NCI-H82 treated with DMSO at 0.1 percent for 48 hours (cell line): ENCODE measurements around the gene ARHGEF10L.
"Not testable (repeated sequence)": the region's sequence is repeated elsewhere in the genome, so short reads cannot be mapped to it uniquely, and the experiment has no call there.

Experiments used
- DNase-seq: peaks from one replicate; lab custom pipeline; 2025; ENCODE audit not compliant: unreplicated experiment; lab: John Stamatoyannopoulos, UW

Gene ARHGEF10L

DNA sequence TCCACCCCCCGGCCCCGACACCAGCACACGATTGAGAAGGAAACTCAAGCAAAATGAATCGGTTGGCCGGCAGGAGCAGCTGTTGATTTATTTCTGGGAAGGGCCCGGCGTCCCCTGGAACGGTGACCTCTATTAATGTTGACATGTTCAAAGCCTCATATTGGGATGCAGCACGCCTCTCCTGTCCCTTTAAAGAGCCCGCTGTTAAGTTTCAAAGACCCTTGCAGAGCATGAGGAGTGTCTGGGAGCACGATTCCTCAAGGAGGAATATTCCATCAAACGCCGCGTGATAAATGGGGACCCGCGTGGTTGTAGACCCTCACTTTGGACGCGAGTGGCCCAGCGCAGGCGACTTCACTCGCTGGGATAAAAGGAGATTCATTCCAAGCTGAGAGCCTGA, 194.2 kb downstream of the ARHGEF10L start:
- no peak for DNase-seq

DNA sequence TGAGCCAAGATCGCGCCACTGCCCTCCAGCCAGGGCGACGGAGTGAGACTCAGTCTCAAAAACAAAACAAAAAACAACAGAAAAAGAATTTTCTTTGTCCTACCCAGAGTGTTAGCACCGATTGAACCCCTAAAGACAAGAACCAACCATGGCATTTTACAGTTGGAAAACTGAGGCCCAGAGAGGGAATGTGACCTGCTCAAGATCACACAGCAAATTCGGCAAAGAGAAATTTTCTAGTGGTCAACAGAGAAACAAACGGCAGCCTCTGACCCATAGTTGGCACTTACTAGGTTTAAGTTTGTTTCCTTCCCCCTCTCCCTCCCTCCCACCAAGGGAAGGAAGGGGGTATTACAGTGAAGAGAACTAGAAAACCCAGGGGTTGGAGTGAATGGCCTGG, 195.1 kb downstream of the ARHGEF10L start:
- DNase-seq: no peak

DNA sequence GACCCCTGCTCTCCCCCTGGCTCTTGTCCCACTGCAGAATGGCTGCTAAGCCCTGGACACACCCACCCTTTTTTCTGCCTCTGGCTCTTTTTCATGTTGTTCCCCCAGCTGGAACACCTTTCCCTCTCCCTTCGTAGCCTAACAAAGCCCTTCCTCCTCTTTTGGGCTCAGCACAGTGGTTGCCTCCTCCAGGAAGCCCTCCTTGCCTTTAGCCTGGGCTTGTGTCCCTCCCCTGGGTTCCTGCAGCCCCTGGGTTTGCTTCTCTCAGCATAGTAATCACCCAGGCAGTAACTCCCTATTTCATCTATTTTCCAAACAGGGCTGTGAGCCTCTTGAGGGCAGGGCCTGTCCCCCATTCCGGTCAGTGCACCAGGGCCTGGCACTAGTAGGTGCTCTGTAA, 195.8 kb downstream of the ARHGEF10L start:
- no peak for DNase-seq

DNA sequence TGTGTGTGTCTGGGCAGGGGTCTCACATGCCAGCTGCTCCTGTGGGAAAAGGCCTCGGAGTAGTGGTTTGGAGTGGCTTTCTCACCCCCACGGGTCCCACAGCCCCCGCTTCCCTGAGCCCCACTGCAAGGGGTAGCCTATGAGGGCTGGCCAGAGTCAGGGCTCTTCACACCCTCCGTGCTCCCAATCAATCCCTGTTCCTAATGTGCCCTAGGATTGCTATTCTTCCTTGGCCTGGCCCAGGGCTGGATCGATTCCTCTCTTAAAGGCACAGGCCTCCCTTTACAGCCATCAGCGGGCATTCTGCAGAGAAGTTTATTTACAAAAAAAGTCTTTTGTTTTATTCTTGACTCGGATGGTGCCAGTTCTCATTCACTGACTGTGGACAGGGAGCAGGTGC, 196.3 kb downstream of the ARHGEF10L start:
- DNase-seq: no peak

DNA sequence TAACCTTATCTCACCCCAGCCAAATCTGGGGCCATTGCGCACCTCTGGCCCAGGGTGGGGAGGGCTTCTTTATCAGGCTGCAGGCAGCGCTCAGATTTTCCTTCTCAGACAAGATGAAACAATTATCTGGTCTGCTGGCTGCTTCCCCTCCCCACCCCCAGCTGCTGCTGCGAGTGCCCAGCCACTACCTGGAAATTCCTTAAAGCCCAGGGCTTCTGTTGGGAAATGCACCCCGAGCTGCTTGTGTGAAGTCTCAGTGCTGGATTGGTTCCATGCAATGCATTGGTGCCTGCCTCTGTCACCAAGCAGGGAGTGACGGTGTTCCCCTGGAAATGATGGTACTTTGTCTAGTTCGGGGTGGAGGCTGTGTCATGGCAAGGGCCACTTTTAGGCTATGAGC, 197.1 kb downstream of the ARHGEF10L start:
- no peak for DNase-seq

DNA sequence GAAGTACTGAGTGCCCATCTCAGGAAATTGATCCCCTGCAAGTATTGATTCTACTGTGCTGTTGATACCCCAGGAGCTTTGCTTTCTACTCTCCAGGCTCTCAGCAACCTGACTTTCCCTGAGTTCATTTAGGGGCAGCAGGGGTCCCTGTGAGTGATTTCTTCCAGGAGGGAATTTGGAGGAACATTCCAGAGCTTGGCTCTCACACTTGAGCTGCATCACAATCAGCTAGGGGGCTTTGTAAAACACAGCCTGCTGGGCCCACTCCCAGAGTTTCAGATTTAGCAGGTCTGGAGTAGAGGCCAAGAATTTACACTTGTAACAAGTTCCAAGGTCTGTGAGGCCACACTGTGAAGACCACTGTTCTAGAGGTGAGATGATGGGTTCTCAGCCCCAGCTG, 199.6 kb downstream of the ARHGEF10L start:
- no peak for DNase-seq

DNA sequence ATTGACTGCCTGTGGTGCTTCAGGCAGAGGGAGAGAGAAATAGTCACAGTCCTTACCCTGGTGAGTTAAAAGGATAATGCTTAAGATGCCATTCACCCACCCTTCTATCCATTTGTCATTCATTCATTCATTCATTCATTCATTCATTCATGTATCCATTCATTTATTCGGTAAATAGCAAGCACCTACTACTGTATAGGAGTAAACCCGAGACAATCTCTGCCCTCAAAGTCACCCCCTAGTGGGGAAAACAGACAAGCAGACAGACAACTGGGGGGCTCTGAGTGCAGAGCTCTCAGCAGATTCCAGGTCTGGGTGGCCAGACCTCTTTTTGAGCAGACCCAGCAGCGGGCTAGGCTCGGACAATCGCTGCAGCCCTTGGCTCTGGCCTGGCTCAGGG, 201.6 kb downstream of the ARHGEF10L start:
- DNase-seq: no peak

DNA sequence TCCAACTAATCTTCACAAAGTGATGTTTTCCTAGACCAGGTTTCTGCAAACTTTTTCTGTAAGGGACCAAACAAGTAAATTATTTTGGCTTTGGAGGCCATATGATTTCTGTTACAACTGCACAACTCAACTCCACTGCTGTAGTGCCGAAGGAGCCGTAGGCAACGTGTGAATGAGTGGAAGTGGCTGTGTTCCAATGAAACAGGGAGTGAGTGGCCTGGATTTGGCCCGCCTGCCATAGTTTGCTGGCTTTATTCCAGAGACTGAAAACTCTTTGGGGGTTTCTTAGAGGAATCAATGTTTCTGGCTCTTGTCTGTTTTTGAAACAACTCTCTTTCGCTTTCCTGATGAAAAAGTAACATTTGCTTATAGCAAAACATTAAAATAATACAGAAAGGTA, 203.1 kb downstream of the ARHGEF10L start:
- DNase-seq: no peak

DNA sequence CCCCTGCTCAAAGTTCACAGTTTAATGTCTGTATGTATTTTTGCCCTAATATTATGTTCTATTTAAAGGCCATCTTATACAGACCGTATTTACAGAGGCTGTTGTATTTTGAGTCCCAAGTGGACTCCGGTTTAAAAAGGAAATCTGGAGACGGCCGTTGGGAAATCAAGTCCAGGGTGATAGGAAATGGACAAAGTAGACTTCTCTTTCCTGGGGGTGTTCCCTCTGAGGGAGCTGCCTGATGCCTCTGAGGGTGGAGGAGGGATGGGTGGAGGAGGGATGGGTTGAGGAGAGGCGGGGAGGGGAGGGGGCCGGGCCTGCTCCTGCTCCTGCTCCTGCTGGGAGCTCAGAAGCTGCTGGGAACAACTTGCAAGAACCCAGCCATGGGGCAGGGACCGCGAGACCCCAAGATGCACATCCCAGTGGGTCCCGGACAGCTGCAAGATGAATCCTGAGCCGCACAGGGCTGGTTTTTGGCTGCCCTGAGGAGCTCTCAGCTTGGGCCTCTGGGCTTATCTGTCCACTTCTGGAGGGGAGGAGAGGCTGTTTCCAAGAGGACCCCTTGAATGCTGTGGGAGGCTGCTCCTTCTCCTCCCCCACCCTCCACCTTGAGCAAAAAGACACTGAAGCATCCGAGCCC, 203.6 kb downstream of the ARHGEF10L start:
- DNase-seq: no peak

DNA sequence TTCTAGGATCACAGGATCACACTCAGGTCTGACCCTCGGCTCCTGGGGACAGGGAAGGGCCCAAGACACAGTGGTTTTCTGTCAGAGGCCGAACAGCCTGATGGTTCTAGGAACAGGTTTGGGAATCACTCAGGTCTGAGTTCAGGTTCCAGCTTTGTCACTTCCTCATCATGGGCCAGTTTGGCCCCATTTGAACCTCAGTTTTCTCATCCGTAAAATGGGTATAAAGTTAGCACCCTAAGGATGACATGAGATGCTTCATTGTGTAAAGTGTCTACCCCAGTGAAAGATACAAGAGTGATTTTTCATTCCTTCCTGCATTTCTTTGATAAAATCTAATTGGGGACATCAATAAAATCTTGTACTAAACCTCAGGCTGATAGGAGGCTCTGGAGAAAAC, 204.4 kb downstream of the ARHGEF10L start:
- no peak for DNase-seq

DNA sequence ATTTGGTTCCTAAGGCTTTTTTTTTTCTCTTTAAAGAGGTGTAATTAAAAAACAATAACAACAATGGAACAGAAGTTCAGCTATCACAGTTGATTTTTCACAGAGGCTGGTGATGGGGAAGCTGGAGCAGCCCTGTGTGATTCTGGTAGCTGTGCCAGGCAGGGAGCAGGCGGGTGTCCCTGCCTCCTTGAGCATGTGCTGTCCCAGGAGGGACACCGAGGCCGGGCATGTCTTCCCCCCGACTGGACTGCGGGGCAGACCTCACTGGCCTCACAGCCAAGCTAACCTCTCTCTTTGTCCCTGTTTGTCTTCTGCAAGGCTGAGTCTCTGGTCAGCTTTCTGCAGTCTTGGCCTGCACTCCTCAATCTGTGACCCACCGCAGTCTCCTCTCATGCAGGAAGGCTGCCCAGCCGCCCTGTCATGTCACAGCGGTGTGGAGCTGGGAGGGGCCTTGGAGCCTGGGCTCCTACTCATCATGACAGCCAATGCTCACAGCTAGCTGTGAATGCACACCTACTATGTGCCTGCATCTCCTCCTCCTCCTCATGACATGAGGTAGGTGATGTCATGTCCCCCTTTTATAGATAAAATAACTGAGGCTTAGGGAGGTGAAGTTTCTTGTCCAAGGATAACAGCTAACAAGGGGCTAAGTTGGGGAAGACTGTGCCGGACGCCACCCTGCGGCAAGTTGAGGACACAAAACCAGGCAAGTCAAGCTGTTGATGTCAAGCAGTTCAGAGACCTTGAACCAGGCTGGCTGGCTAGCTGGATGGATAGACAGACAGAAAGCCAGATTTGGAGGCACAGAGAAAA, 205.4 kb downstream of the ARHGEF10L start:
- no peak for DNase-seq

DNA sequence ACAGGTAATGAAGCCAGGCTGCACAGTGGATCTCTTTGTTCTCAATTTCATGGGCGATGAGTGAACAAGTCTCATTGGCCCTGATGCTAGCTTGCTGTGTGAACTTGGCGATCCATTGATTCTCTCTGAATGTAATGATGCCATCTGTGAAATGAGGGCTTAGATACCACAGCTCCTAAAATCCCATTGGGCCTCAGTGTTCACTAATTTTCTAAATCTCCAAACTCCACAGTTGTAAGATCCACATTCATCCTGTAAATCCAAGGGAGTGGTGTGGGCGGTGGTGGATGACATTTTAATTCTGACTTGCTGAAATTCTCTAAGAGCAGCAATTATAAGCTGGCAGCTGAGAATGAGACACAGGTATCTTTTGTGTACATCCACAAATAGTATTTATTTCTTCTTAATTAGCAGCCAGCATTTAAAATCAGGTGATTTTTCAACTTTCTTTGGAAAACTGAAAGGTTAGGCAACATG, 206.0 kb downstream of the ARHGEF10L start:
- no peak for DNase-seq

DNA sequence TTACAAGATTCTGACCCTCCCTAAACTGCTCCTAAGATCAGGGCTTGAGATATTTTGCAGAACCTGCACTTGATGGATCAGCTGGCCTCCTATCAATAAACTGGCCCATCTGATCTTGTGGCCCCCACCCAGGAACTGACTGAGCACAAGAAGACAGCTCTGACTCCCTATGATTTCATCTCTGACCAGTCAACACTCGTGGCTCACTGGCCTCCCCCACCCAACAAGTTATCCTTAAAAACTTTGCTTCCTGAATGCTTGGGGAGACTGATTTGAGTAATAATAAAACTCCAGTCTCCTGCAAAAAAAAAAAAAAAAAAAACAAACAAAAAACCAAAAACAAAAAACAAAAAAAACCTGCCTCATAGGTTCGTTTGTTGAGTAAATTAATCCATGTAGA, 206.8 kb downstream of the ARHGEF10L start:
- not testable (repeated sequence) for DNase-seq

DNA sequence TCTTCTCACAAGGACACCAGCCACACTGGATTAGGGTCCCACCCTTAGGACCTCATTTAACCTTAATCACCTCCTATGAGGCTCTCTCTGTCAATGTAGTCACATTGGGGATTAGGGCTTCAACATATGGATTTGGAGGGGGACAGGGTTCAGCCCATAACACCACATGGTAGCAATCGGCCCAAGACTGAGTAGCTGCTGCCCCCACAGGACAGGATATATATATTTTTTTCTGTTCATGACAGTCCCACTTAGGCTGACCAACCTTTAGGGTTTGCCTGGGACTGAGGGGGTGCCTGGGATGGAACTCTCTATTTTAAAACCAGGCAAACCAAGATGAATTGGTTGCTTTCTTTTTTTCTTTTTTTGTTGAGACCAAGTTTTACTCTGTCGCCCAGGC, 207.4 kb downstream of the ARHGEF10L start:
- no peak for DNase-seq
